GM19099 (cell line): ENCODE results near the gene SIX6.

Experiments used
- POLR2A ChIP-seq: IDR thresholded peaks from 3 replicates; pipeline ENCODE4 v1.6.1; 2011; ENCODE audit warnings: low read depth; ENCODE audit not compliant: insufficient read length; ENCODE audit errors: extremely low read depth

SIX6 gene

GRCh38 chr14:60508707-60509437 lies at the start of gene SIX6:
TSS of gene SIX6 (plus strand) at chr14:60509146. CDS start at chr14:60509399, 253 bp downstream.
- no peak for TF ChIP-seq POLR2A

- no peak for TF ChIP-seq POLR2A
Observed at GRCh38 chr14:60482743-60483142, 26.2 kb upstream of the SIX6 start.

DNA sequence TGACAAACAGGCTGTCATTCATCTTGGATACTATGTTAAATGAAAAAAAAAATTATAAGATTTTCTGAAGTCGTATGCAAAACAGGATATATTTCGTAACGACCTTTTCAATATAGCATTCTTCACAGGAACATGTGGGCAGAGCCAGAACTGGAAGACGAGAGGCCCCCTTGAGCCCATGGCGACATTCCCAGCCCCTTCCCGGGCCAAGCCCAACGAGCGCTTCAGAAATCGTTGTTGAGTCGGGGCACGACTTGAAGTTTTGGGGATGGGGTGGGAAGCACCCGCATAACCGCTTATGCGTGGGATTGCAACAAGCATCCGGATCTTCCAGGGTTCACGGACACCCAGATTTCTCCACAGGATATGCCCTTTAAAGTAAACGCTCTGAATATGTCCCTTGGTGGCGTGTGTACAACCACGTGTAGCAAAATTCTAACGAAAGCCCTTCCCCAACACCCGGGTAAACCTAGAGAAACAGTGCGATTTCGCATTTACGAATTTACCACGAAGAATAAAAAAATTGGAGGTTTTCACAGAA lies 23.8 kb upstream of the SIX6 start:
- TF ChIP-seq POLR2A = no peak

- no peak for TF ChIP-seq POLR2A
Observed at GRCh38 chr14:60485598-60486251, 23.2 kb upstream of the SIX6 start, which contains the start of gene C14orf39. TSS of gene C14orf39 (minus strand) at chr14:60486063. CDS start at chr14:60485078, 985 bp downstream.

- no peak for TF ChIP-seq POLR2A
Observed at GRCh38 chr14:60487211-60487610, 21.7 kb upstream of the SIX6 start.

GRCh38 chr14:60488175-60488574 lies 20.8 kb upstream of the SIX6 start:
- TF ChIP-seq POLR2A = no peak

DNA sequence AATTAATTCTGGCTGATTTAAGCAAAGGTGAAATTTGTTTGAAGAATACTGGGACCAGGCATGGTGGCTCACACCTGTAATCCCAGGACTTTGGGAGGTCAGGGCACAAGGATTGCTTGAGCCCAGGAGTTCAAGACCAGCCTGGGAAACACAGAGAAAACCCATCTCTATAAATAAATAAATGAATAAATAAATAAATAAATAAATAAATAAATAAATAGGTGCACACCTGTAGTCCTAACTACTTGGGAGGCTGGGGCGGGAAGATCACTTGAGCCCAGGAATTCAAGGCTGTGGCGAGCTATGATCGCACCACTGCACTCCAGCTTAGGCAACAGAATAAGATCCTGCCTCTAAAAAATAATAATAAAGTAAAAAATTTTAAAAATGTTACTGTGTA lies 18.7 kb upstream of the SIX6 start:
- TF ChIP-seq POLR2A = no peak

- TF ChIP-seq POLR2A = no peak
Observed at GRCh38 chr14:60495946-60496345, 13.0 kb upstream of the SIX6 start.

DNA sequence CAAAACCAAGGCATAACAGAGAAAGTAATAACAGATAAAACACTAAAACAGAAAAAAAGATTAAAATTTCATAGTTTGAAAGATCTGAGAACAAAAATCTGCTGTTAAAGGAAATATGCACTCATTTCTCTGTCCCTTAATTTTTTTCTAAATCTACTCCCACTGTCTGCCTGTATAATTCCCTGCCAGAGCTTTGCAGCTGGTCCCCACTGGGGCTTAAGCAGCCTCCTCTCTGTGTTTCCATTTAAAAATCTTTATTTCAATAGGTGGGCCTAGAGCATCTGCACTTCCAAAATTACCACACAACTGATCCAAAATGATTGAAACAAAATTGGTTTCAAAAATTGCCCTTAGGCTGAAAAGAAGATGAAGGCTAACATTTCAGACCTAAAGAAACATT lies 6.4 kb upstream of the SIX6 start:
- no peak for TF ChIP-seq POLR2A

- TF ChIP-seq POLR2A = no peak
Observed at GRCh38 chr14:60505448-60505847, 3.5 kb upstream of the SIX6 start.

DNA sequence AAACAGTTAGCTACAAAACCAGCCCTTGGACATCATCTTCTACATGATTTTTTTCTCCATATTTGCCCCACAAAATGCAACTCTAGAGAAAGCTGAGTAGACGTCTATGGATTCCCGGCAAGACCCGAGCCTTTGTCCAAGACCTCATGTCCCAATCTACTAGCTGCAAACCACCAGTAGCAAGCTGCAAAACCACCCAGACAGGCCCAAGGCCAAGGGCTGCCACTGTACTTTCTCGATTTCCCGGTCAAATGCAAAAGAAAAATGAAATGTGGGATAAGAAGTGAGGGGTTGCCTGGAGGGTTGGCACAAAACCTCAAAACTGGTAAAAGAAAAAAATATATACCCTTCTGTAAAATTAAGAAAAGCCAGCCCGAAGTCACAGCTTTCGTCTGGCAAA lies 2.9 kb upstream of the SIX6 start:
- TF ChIP-seq POLR2A = no peak

- TF ChIP-seq POLR2A = no peak
Observed at GRCh38 chr14:60506462-60506984, 2.4 kb upstream of the SIX6 start.

- no peak for TF ChIP-seq POLR2A
Observed at GRCh38 chr14:60506985-60507829, 1.7 kb upstream of the SIX6 start.

GRCh38 chr14:60508363-60508706 lies 611 bp upstream of the SIX6 start:
- no peak for TF ChIP-seq POLR2A

- TF ChIP-seq POLR2A = no peak
Observed at GRCh38 chr14:60509438-60510253, 700 bp downstream of the SIX6 start.
